Measurements from ENCODE around the gene ATL3.

ATL3 gene

GRCh38 chr11:63711838-63712237, 40.7 kb upstream of the ATL3 start:
- TF ChIP-seq CTCF (IDR thresholded peaks at IDR 0.05; ENCODE audit: low read depth, low read length) = no peak
- no peak for DNase-seq (ENCODE audit: low read depth, low spot score)
- H3K4me3 ChIP-seq (ENCODE audit: low read depth, low read length) = no peak overlapping the region
- in situ Hi-C loops (cut with HindIII; ENCODE audit: low sequenced_read_pairs) = no loop called here

- peak; percentile 78 for DNase-seq (ENCODE audit: low read depth, low spot score)
- H3K4me3 ChIP-seq (ENCODE audit: low read depth, low read length) = no peak overlapping the region
- in situ Hi-C loops (cut with HindIII; ENCODE audit: low sequenced_read_pairs) = no loop called here
- no peak for TF ChIP-seq CTCF (IDR thresholded peaks at IDR 0.05; ENCODE audit: low read depth, low read length)
Measured at GRCh38 chr11:63710476-63711217, 39.5 kb upstream of the ATL3 start.

GRCh38 chr11:63709336-63709884, 38.2 kb upstream of the ATL3 start:
- in situ Hi-C loops (cut with HindIII; ENCODE audit: low sequenced_read_pairs) = no loop called here
- DNase-seq (ENCODE audit: low read depth, low spot score) = no peak
- H3K4me3 ChIP-seq (ENCODE audit: low read depth, low read length) = no peak overlapping the region
- TF ChIP-seq CTCF (IDR thresholded peaks at IDR 0.05; ENCODE audit: low read depth, low read length) = no peak

- TF ChIP-seq CTCF (IDR thresholded peaks at IDR 0.05; ENCODE audit: low read depth, low read length) = no peak
- no peak for DNase-seq (ENCODE audit: low read depth, low spot score)
- in situ Hi-C loops (cut with HindIII; ENCODE audit: low sequenced_read_pairs) = no loop called here
Measured at GRCh38 chr11:63708764-63709163, 37.6 kb upstream of the ATL3 start.

GRCh38 chr11:63705526-63705925, 34.4 kb upstream of the ATL3 start:
- in situ Hi-C loops (cut with HindIII; ENCODE audit: low sequenced_read_pairs) = no loop called here
- no peak for DNase-seq (ENCODE audit: low read depth, low spot score)

More at GRCh38 chr11:63708764-63709163, 37.6 kb upstream of the ATL3 start:
- H3K4me3 ChIP-seq (ENCODE audit: low read depth, low read length) = no peak overlapping the region

GRCh38 chr11:63699896-63700295, 28.7 kb upstream of the ATL3 start:
- in situ Hi-C loops (cut with HindIII; ENCODE audit: low sequenced_read_pairs) = no loop called here
- TF ChIP-seq CTCF (IDR thresholded peaks at IDR 0.05; ENCODE audit: low read depth, low read length) = no peak
- no peak overlapping the region for H3K4me3 ChIP-seq (ENCODE audit: low read depth, low read length)
- no peak for DNase-seq (ENCODE audit: low read depth, low spot score)

More at GRCh38 chr11:63705526-63705925, 34.4 kb upstream of the ATL3 start:
- no peak overlapping the region for H3K4me3 ChIP-seq (ENCODE audit: low read depth, low read length)
- TF ChIP-seq CTCF (IDR thresholded peaks at IDR 0.05; ENCODE audit: low read depth, low read length) = no peak

Data from astrocyte of the spinal cord (primary cell).